AG10803 (cell line): ENCODE results near the gene RPP14.

ENCODE experiments used
- DNase-seq: peaks from one replicate; pipeline ENCODE4 v3.0.0; 2010; ENCODE audit warnings: low read depth
- H3K4me3 ChIP-seq: 2 replicates; pipeline ENCODE4 v1.5.1; 2011; ENCODE audit warnings: mild to moderate bottlenecking, low read length, control low read depth
- CTCF ChIP-seq: conservative IDR thresholded peaks from 2 replicates; pipeline ENCODE4 v1.5.1; 2011; ENCODE audit warnings: mild to moderate bottlenecking, low read length, control low read depth, inconsistent platforms

Gene RPP14

GRCh38 chr3:58325525-58325992 lies 19.5 kb downstream of the RPP14 start:
- DNase-seq: no peak
- no peak for TF ChIP-seq CTCF
- no peak overlapping the region for H3K4me3 ChIP-seq

DNA sequence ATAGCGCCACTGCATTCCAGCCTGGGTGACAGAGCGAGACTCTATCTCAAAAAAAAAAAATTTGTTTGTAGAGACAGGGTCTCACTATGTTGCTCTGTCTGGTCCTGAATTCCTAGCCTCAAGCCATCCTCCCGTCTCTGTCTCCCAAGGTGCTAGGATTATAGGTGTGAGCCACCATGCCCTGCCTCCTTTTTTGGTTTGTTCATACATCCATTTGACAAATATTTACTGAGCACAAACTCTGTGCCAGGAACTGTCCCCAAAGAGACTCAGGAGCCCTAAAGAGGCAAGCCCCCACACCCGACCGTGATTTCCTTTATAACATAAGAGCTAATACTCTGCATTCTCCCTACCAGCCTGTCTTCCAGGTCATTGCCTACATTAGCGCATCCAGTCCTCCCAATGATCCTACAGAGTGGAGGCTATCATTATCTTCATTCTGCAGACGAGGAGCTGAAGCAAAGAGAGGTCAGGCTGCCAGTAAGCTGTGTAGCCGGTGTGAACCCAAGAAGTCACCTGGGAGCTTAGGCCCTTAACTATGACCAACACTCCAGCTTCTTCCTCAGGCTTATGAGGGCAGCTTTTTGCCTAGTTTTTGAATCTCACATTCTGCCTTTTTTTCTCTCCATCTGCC lies 20.3 kb downstream of the RPP14 start:
- no peak for DNase-seq
- TF ChIP-seq CTCF: no peak
- H3K4me3 ChIP-seq: no peak overlapping the region

GRCh38 chr3:58329150-58329921 lies 23.3 kb downstream of the RPP14 start:
- TF ChIP-seq CTCF: no peak
- no peak overlapping the region for H3K4me3 ChIP-seq
- DNase-seq: no peak

DNA sequence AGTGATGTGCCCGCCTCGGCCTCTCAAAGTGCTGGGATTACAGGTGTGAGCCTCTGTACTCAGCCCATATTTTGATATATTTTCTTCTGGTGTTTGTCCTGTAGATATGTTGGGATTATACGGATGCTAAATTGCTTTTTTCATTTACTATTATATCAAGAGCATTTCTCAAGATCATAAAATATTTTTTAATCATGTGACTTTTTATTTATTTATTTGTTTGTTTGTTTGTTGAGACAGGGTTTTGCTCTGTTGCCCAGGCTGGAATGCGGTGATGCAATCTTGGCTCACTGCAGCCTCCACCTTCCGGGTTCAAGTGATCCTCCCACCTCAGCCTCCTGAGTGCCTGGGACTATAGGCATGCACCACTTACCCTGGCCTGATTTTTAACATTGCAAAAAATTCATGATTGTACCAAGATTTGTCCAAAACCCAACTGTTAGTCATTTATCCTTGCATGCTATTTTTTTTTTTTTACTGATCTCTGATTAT lies 23.9 kb downstream of the RPP14 start:
- DNase-seq: no peak
- no peak for TF ChIP-seq CTCF
- H3K4me3 ChIP-seq: no peak overlapping the region

GRCh38 chr3:58331593-58332152 lies 25.6 kb downstream of the RPP14 start:
- no peak overlapping the region for H3K4me3 ChIP-seq
- DNase-seq: no peak
- no peak for TF ChIP-seq CTCF

DNA sequence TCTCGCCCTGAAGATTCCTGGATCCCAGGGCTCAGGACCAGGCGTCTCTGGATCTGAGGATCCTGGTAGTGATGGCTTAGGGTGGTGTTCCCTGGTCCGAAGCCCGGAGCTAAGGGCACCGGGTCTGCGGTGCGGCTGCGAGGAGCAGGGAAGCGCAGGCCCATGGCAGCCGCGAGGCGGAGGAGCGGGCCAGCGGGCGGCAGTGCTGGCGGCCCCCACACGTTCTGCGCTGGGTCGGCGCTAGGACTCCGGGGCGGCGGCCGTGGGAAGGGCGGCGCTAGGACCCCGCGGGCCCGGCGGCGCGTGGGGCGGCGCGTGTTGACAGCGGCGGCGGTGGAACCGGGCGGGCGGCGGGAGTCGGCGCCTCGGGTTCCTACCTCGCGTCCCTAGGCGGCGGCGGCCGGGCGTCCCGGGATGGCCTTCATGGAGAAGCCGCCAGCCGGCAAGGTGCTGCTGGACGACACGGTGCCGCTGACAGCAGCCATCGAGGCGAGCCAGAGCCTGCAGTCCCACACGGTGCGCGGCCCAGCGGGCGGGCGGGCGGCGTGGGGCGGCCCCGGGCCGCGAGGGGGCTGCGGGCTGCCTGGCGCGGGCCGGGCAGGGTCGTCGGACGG lies 26.6 kb downstream of the RPP14 start, which contains the start of gene PXK:
TSS of gene PXK (plus strand) at position 318 of the 614 bp plus-strand sequence. CDS start at position 415, 97 bp downstream.
- no peak; the same call in 1 of the 2 replicates for TF ChIP-seq CTCF
- peak; percentile 86 for DNase-seq
- peak within 1 kb of the TSS; percentile 92 for H3K4me3 ChIP-seq
